Esophagus squamous epithelium (tissue), 5 donors: ENCODE measurements around the gene INPP5D. TPM values are rescaled to one million over a fixed set of nuclear protein-coding genes. Genes with fewer than 3 reads are reported as not detected.

Experiments
- DNase-seq: peaks from one replicate; lab custom pipeline; 2025; lab: John Stamatoyannopoulos, UW
- H3K27ac ChIP-seq, 4 donors: fragments of 200-600 bp; sonication (generic); one replicate each; pipeline ENCODE4 v1.5.1; 2016 to 2019; ENCODE audit warnings: mild to moderate bottlenecking in 1 of 4
- H3K27me3 ChIP-seq, 4 donors: fragments of 200-600 bp; sonication (generic); 1 replicate in 3 of 4; 2 replicates in 1 of 4; pipeline versions ENCODE4 v1.5.1 to v1.6.0; 2017 to 2021; ENCODE audit warnings: antibody characterized with exemption in 1 of 4
- H3K36me3 ChIP-seq, 3 donors: fragments of 200-600 bp; sonication (generic); one replicate each; pipeline ENCODE4 v1.5.1; 2016 to 2019
- H3K4me1 ChIP-seq, 3 donors: fragments of 200-600 bp; sonication (generic); one replicate each; pipeline ENCODE4 v1.5.1; 2017 to 2019
- H3K4me3 ChIP-seq, 4 donors: fragments of 200-600 bp; sonication (generic); 1 replicate in 3 of 4; 2 replicates in 1 of 4; pipeline ENCODE4 v1.5.1; 2016 to 2019; ENCODE audit warnings: mild to moderate bottlenecking in 2 of 4, moderate library complexity in 1 of 4
- H3K9me3 ChIP-seq, 3 donors: fragments of 200-600 bp; sonication (generic); one replicate each; pipeline ENCODE4 v1.5.1; 2016 to 2019
- POLR2A ChIP-seq, 4 donors: fragments of 450-650 bp; IDR thresholded peaks; one replicate each; pipeline ENCODE4 v1.6.1; 2017; ENCODE audit warnings: antibody characterized with exemption in 4 of 4, mild to moderate bottlenecking in 4 of 4, moderate library complexity in 3 of 4
- WGBS, 2 donors: methylation state at CpG; one replicate each; pipeline ENCODE4 v1.1.5; 2018; 5-methylcytosine and 5-hydroxymethylcytosine counted together
- intact Hi-C: fragments of 100-400 bp; cut with DNase I; formaldehyde crosslinking; loops from one replicate; pipeline ENCODE4 v1.15.0; 2022
- total RNA-seq, 4 donors: library from RNA; depleted of rRNA; stranded (reverse); fragments of >200 nt; gene quantifications; one replicate each; pipeline ENCODE4 v1.1.0, GENCODE V29; 2016
- TF ChIP-seq, protein P1 (sequence below), 6 experiments: fragments of 450-650 bp in 4 of 6; fragments of 200-600 bp in 2 of 6; sonication (generic) in 2 of 6; IDR thresholded peaks; one replicate each; pipeline ENCODE4 v1.5.1; 2016 to 2019; ENCODE audit warnings: antibody characterized with exemption in 6 of 6, mild to moderate bottlenecking in 4 of 6, moderate library complexity in 4 of 6
- donor health status: DM: yes; HTN: yes; CAD: no.

INPP5D gene
- total RNA-seq, 4 donors from 2014 or later: 2.2 to 36.0 (median 10.2) TPM

DNA sequence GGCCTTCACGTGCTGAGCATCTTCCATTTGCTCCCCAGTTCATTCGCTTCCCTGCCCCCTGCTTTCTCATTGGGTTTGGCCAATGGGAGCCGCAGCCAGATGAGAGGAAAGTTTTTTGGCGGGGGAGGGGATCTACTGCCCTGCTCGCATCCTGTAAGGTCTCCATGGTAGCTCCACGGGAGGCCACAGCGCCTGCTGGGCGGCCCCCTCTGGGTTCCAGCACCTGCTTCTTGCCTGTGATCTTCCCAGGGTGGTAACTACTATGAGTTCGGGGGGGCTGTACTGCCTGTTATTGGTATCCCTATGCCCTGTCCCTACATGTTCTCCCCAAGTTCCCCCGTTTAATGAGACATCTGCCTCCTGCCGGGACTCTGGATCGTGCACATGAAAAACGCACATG is 57.2 kb downstream of the INPP5D start:
- Histone ChIP-seq H3K4me3 (no peak overlapping the region), H3K4me1 (peaks cover 0 to 21% (median 4%) of the 10 kb centered on the region in 3 donors), H3K9me3 (no peaks in the 10 kb centered on the region), H3K27ac (no peak overlapping the region), H3K27me3 (no peaks in the 10 kb centered on the region), H3K36me3 (no peaks in the 10 kb centered on the region)
- TF ChIP-seq POLR2A (IDR thresholded peaks at IDR 0.05): no peak
- TF ChIP-seq, protein P1, sequence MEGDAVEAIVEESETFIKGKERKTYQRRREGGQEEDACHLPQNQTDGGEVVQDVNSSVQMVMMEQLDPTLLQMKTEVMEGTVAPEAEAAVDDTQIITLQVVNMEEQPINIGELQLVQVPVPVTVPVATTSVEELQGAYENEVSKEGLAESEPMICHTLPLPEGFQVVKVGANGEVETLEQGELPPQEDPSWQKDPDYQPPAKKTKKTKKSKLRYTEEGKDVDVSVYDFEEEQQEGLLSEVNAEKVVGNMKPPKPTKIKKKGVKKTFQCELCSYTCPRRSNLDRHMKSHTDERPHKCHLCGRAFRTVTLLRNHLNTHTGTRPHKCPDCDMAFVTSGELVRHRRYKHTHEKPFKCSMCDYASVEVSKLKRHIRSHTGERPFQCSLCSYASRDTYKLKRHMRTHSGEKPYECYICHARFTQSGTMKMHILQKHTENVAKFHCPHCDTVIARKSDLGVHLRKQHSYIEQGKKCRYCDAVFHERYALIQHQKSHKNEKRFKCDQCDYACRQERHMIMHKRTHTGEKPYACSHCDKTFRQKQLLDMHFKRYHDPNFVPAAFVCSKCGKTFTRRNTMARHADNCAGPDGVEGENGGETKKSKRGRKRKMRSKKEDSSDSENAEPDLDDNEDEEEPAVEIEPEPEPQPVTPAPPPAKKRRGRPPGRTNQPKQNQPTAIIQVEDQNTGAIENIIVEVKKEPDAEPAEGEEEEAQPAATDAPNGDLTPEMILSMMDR (IDR thresholded peaks at IDR 0.05): no peak
- intact Hi-C loops: no loop called here
- no peak for DNase-seq
- 83 to 87% methylated on average over 7 to 9 of the region's 13 CpGs for WGBS, 2 donors

DNA sequence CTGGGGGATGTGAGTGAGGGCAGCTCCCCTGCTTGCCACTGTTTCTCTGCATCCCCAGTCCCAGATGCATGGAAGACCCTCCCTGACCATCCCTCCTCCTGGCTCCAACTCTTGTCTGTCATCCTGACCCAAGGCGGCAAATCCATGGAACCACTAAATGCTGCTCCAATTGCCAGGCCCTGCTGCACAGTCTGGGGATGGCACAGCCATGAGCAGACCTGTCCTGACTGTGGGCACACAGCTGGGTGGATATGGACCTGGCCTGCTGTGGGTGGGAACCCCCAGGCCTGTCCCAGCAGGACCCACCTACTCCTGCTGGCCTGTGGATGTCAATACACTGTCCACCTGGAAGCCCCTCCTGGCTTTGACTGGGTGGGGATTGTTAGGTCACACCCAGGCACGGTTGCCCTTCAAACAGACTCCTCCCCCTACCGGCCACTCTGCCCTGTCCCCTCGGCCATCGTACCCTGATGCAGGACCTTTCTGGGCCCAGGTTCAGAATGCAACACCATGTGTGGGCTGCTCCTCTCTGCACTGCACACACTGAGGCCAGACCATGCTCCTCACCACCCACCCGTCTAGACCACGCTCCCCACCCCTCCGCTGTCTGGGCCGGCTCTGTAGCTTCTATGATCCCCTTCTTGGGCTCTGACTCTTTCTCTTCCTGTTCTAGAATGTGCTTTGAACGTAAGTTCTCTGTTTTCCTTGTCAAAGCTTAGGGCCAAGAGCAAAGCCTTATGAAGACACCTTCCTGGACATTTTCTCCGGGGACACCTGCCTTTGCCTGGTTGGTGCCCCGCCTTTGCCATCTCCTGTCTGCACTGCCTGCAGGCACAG is 57.9 kb downstream of the INPP5D start:
- Histone ChIP-seq H3K9me3 (no peaks in the 10 kb centered on the region), H3K36me3 (no peaks in the 10 kb centered on the region), H3K27me3 (no peaks in the 10 kb centered on the region), H3K27ac (no peak overlapping the region), H3K4me3 (no peak overlapping the region), H3K4me1 (peaks cover 0 to 15% (median 4%) of the 10 kb centered on the region in 3 donors)
- intact Hi-C loops: no loop called here
- DNase-seq: no peak
- TF ChIP-seq, protein P1 (IDR thresholded peaks at IDR 0.05): no peak
- TF ChIP-seq POLR2A (IDR thresholded peaks at IDR 0.05): no peak
- WGBS, 2 donors: 87 to 89% methylated on average over 8 to 11 of the region's 12 CpGs

DNA sequence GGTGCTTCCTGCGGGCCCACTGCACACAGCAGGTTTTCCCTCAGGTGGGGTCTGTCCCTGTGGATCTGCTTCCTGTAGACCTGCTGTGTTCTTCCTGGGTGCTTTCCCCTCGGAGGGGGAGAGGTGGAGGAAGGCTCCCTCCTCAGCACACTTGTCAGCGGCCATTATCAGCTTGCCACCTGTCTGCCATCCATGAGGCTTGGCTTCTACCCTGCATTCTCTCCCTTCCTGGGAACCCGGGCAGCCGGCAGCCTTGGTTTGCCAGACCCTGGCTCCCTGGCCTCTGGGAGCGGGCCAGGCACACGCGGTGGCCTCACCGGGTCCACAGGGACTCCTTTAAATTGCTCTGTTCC is 58.5 kb downstream of the INPP5D start:
- intact Hi-C loops: no loop called here
- Histone ChIP-seq H3K9me3 (no peaks in the 10 kb centered on the region), H3K27ac (no peak overlapping the region), H3K4me1 (peaks cover 0 to 14% (median 4%) of the 10 kb centered on the region in 3 donors), H3K4me3 (no peak overlapping the region), H3K27me3 (no peaks in the 10 kb centered on the region), H3K36me3 (no peaks in the 10 kb centered on the region)
- TF ChIP-seq POLR2A (IDR thresholded peaks at IDR 0.05): no peak
- TF ChIP-seq, protein P1 (IDR thresholded peaks at IDR 0.05): no peak
- no peak for DNase-seq
- 85 to 95% methylated on average over 2 to 9 of the region's 9 CpGs for WGBS, 2 donors

DNA sequence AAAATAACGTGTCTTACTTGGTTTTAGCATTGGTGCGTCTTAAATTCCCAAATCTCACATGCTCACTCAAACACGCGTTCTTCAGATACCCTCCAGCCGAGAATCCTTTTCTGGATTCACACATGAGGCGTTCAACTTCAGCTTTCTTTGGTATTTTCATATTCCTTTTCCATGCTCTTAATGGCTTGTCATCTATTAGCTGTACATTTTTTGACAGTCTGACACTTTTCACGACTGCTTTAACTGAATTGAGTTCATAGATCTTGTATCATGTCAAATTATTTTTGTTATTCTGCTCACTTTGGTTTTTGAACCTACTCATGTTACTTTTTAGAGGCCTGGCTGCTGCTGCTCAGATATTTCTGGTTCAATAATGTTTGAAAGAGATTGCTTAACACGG is 59.0 kb downstream of the INPP5D start:
- intact Hi-C loops: no loop called here
- Histone ChIP-seq H3K4me3 (no peak overlapping the region), H3K36me3 (no peaks in the 10 kb centered on the region), H3K4me1 (peaks cover 0 to 14% (median 4%) of the 10 kb centered on the region in 3 donors), H3K9me3 (no peaks in the 10 kb centered on the region), H3K27ac (no peak overlapping the region), H3K27me3 (no peaks in the 10 kb centered on the region)
- DNase-seq: no peak
- no peak for TF ChIP-seq POLR2A (IDR thresholded peaks at IDR 0.05)
- TF ChIP-seq, protein P1 (IDR thresholded peaks at IDR 0.05): no peak
- 82 to 84% methylated on average over 8 of the region's 8 CpGs for WGBS, 2 donors

DNA sequence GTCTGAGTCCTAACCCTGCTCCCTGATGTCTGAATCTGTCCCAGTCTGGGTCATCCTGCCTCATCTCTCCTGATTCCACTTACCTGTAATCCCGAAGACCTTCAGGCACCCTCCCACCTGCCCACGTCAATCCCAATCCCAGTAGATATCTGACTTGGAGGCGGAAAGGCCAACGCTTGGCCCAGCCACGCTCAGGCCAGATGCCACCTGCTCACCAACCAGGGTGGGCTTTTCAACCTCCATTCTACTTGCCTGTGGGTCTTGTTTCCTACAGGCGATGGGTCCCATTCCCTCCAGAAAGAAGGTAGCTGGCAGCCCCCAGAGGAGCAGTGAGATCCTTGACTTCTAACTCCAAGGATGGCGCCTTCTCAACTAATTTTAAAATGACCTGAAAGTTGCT is 59.7 kb downstream of the INPP5D start:
- Histone ChIP-seq H3K27me3 (no peaks in the 10 kb centered on the region), H3K4me3 (no peak overlapping the region), H3K4me1 (peaks cover 0 to 14% (median 4%) of the 10 kb centered on the region in 3 donors), H3K36me3 (peaks cover 0 to 6% (median 0%) of the 10 kb centered on the region in 3 donors), H3K9me3 (no peaks in the 10 kb centered on the region), H3K27ac (no peak overlapping the region)
- no peak for DNase-seq
- intact Hi-C loops: no loop called here
- WGBS, 2 donors: 96 to 98% methylated on average over 5 to 7 of the region's 7 CpGs
- TF ChIP-seq, protein P1 (IDR thresholded peaks at IDR 0.05): no peak
- no peak for TF ChIP-seq POLR2A (IDR thresholded peaks at IDR 0.05)
